GM18861 (cell line): ENCODE results near the gene PREP.
"Not testable (repeated sequence)": the region's sequence is repeated elsewhere in the genome, so short reads cannot be mapped to it uniquely, and the experiment has no call there.

Experiments used
- ATAC-seq: cut with Tn5 transposase; IDR thresholded peaks from one replicate; pipeline ENCODE4 v1.9.1; 2021; ENCODE audit not compliant: unreplicated experiment

PREP gene

GRCh38 chr6:105346052-105346451, 56.8 kb downstream of the PREP start:
- no peak for ATAC-seq

GRCh38 chr6:105345506-105345905, 57.4 kb downstream of the PREP start:
- no peak for ATAC-seq

- no peak for ATAC-seq
These were observed 58.0 kb downstream of the PREP start for GRCh38 chr6:105344881-105345370.

GRCh38 chr6:105338350-105338983, 64.4 kb downstream of the PREP start:
- not testable (repeated sequence) for ATAC-seq

- no peak for ATAC-seq
These were observed 65.9 kb downstream of the PREP start for GRCh38 chr6:105336986-105337385.

GRCh38 chr6:105332576-105332975, 70.3 kb downstream of the PREP start:
- ATAC-seq = no peak

- no peak for ATAC-seq
These were observed 71.0 kb downstream of the PREP start for GRCh38 chr6:105331927-105332326.

- ATAC-seq = no peak
These were observed 72.0 kb downstream of the PREP start for GRCh38 chr6:105330913-105331312.

- ATAC-seq = no peak
These were observed 72.5 kb downstream of the PREP start for GRCh38 chr6:105330364-105330763.

GRCh38 chr6:105326833-105327770, 75.8 kb downstream of the PREP start:
- ATAC-seq = no peak

GRCh38 chr6:105326216-105326615, 76.7 kb downstream of the PREP start:
- ATAC-seq = no peak

GRCh38 chr6:105324386-105324950, 78.4 kb downstream of the PREP start:
- ATAC-seq = no peak

- ATAC-seq = no peak
These were observed 80.2 kb downstream of the PREP start for GRCh38 chr6:105322499-105323225.

- no peak for ATAC-seq
These were observed 81.2 kb downstream of the PREP start for GRCh38 chr6:105321728-105322127.

- no peak for ATAC-seq
These were observed 81.7 kb downstream of the PREP start for GRCh38 chr6:105321207-105321606.

- ATAC-seq = no peak
These were observed 82.1 kb downstream of the PREP start for GRCh38 chr6:105320765-105321164.

GRCh38 chr6:105320271-105320670, 82.6 kb downstream of the PREP start:
- ATAC-seq = no peak

- no peak for ATAC-seq
These were observed 83.6 kb downstream of the PREP start for GRCh38 chr6:105319331-105319730.

GRCh38 chr6:105318660-105319059, 84.2 kb downstream of the PREP start:
- ATAC-seq = no peak

- ATAC-seq = no peak
These were observed 85.0 kb downstream of the PREP start for GRCh38 chr6:105317607-105318533.
